IPS DF 4.7 (cell line): Measurements from ENCODE around the gene TSN.

Experiments
- DNase-seq: peaks from one replicate; pipeline ENCODE4 v3.0.0-alpha.2; 2013; ENCODE audit warnings: low spot score; ENCODE audit errors: extremely low read depth

TSN gene

DNA sequence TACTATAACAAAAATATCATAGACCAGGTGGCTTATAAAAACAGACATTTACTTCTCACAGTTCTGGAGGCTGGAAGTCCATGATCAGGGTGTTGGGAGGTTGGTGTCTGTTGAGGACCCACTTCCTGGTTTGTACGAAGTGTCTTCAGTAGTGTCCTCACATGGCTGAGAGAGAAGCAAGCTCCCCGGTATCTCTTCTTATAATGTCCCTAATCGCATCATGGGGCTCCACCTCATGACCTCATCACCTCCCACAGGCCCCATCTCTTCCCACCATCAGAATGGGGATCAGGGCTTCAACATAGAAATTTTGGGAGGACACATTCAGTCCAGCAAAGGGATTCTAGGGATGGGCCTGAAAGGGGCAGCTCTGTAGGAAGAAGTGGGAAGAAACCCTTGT is 14.0 kb upstream of the TSN start:
- no peak for DNase-seq

DNA sequence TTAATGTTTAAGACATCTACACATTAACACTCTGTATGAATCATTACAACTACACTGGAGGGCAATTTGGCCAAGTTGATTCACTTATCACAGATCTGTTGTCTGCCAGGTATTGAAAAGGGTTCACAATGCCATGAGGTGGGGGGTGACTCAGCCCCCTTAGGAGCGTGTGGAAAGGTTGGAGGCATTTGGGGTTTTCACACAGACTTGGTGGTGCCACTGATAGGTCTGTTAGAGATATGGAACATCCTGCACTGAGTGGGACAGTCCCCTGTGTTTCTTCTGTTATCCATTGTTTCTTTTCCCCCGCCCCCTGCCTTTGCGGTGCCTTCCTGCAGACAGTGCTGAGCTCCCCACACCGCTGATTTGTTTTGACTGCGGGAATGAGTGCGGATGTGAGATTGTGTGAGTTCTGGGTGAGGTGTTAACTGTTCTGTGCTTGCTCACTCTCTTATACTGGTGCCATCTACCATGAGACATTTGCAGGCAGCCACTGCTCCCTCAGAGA is 9.3 kb upstream of the TSN start:
- DNase-seq: no peak

DNA sequence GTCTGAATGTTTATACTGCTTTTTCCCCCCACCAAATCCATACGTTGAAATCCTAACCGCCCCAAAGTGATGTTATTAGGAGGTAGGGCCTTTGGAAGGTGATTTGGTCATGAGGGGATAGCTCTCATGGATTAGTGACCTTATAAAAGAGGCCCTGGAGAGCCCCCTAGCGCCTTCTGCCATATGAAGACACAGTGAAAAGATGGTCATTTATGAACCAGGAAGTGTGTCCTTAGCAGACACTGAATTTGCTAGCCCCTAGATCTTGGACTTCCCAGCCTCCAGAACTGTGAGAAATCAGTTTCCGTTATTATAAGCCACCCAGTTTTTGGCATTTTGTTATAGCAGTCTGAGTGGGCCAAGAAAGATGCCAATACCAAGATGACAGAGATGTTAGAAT is 7.2 kb upstream of the TSN start:
- no peak for DNase-seq

DNA sequence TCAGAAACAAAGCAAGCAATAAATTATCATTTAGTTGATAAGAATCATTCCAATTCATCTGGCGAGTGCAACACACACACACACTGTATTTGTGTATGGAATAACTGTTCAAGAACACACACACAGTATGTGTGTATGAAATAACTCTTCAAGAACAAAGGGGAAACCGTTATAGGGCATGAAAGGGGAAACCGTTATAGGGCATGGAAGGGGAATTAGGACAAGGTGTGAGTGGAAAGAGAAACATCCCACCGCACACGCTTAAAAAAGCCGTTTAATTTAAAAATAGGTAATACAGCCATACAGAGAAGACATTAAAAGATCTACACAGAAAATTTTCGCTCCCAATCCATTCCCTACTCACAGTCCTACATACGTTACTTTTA is 607 bp upstream of the TSN start:
- no peak for DNase-seq

GRCh38 chr2:121764681-121765228 is 9.3 kb downstream of the TSN start:
- no peak for DNase-seq

- DNase-seq: no peak
Observed at GRCh38 chr2:121766624-121767023, 11.2 kb downstream of the TSN start.

DNA sequence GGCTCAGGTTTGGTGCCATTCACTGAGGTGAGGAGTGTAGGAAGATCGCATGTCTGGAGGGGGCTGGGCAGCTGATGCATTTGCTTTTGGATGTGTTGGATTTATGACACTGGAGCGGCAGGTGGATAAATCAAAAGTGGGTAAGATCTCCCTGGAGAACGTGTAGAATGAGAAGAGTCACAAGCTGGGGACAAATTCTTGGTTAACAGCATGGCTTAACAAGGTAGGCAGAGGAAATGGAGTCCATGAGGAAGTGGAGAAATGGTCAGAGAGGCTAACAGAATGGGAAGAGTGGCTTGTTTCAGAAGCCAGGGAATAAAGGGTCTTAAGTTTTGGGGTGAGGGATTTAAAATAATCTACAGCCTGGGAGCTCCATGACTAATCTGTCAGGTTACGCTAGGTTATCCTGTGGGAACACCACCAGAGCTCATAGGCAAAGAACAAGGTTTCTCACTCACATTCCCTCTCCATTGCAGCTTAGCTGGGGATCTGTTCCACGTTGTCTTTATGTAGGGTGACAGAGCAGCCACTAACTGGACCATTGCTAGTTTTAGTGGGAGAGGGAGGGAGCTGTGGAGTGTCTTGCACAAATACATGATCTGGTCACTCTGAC is 12.8 kb downstream of the TSN start:
- no peak for DNase-seq

DNA sequence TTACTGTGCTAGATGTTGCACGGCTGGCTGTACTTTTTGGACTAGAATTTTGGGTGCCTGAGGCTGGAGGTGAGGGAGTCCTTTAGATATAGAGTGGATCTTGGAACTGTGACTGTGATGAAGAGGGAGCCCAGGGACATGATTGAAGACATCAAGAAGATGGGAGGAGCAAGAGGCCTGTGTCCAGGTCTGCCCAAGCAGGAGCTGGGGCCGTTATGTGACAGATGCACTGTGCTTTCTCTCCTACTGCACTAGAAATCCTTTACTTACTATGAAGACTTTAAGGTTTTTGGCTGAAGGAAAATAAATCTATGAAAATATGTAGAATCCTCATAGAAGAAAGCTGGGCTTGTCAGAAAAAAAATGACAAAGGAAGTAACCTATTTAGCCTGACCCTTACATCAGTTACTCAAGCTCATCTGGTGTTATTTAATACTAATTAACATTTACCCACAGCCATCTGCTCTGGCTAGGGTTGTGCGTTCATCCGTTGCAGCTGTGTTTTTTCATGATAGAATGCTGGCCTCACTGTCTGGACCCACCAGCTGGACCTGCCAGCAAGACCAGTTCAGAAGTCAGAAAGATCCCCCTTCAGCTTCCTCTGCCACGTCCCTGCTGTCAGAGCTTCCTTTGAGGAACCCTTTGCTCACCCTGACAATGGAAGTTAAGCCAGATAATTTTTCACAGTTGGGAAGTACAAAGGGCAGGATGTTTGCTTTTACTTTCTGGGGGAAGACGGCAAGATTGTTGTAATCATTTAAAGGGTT is 16.7 kb downstream of the TSN start:
- DNase-seq: no peak

- DNase-seq: no peak
Observed at GRCh38 chr2:121774235-121774634, 18.8 kb downstream of the TSN start.

- no peak for DNase-seq
Observed at GRCh38 chr2:121776361-121776760, 20.9 kb downstream of the TSN start.

- DNase-seq: no peak
Observed at GRCh38 chr2:121776885-121777698, 21.6 kb downstream of the TSN start.

GRCh38 chr2:121777699-121778058 is 22.2 kb downstream of the TSN start:
- no peak for DNase-seq

DNA sequence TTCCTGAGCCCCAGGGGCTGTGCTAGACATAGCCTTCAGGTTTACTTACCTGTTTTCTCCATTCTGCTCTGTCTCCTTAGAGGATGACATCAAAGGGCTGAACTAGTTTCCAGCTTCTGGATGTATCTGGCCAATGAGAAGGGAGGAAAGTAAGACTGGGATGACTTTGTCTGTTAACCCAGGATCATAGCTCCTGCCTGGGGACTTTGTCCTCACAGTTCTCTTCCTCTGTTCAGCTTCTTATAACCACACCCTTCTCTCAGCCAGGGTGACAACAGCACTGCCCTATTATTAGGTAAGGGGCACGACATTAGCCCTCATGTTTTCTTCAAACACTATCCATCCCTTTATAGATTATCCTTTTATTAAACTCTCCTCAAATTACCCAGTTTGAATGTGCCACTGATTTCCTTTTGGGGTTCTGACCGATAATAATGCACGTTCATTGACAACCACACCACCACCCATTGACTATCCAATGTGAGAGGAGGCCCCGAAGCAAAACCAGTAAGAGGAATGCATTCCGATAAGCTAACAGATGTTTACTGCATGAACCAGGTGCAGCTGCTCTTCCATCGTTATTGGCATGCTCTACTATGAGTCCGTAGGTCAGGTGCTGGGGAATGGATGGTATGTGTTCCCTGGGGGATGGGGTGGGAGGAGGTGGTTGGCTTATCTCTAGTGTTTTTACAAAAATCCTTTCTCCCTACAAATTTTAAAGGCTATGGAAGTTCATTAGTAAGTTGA is 23.5 kb downstream of the TSN start:
- no peak for DNase-seq

GRCh38 chr2:121783180-121783579 is 27.7 kb downstream of the TSN start:
- no peak for DNase-seq

DNA sequence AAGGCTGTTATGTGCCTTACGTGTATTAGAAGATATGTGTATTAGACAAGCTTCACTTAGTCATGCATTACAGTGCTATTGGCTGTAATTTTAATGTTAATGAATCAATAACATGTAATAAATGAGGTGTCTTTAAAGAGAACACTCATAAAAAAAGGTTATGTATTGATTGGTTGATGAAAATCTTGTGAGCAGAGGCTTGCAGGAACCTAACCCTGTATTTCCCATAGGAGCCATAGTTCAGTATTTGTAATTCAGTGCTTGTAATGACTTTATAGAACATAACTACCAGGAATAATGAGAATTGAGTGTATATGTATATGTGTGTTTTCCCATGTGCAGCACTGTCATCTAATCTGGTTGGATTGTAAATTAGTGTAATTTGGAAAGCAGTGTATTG is 33.2 kb downstream of the TSN start:
- no peak for DNase-seq

- DNase-seq: no peak
Observed at GRCh38 chr2:121790276-121790956, 35.0 kb downstream of the TSN start.

DNA sequence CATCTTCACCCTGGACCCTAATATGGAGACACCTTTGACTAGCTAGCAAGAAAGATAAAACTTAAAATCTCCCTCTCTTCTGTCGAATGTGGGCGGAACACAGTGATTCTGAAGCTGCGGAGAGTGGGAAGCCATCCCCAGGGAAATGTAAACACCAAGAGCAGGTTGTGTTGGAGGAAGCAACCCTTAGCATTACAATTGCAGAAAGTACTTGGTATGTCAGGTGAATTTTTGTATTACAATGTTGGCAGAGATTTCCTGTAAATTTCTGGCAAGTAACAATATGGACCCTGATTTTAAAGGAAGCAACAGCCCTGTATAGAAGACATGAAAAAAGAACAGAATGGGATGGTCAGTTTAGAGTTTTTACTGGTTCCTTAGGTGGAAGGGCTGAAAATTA is 35.8 kb downstream of the TSN start:
- no peak for DNase-seq

DNA sequence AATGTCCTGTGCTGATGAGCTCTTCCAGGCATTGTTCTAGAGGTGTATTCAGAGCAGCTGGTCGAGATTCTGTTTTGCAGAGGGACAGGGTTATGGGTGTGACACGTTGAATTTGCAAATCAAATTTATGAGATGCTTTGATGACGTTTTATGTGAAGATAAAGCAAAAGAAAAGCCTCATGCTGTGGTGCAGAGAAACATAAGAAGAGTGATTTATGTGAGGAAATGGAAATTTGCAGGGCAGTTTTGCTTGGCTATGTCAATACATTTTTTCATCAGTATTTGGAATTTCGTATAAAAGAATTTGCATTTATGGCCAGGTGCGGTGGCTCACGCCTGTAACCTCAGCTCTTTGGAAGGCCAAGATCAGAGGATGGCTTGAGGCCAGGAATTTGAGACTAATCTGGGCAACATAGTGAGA is 36.4 kb downstream of the TSN start:
- no peak for DNase-seq

DNA sequence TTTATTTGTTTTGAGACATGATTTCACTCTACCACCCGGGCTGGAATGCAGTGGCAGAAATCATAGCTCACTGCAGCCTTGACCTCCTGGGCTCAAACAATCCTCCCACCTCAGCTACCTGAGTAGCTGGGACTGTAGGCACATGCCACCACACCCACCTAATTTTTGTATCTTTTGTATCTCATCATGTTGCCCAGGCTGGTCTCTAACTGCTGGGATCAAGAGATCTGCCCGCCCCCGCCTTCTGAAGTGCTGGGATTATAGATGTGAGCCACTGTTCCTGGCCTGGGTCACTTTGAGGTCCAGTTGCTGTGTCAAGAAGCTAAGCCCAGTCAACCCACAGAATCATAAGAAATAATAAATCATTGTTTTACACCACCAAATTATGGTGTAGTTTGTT is 38.4 kb downstream of the TSN start:
- no peak for DNase-seq

- DNase-seq: no peak
Observed at GRCh38 chr2:121794233-121794632, 38.8 kb downstream of the TSN start.

DNA sequence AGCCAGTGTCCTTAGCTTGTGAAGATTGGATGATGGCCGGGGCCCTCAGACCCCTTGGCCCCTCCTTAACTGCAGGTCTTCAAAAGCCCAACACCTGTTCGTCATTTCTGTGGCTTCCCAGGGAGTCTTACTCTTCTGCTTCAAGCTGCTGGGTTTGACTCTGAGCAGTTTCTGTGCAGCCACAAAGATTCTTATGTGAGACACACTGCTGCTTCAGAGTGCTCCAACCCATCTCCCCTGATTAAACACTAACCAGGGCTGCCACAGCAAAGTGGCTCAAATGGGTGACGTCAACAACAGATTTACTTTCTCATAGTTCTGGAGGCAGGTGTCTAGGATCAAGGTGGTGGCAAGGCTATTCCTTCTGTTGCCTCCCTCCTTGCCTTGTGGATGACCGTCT is 40.8 kb downstream of the TSN start:
- DNase-seq: no peak
